Measurements from ENCODE around the gene AP1G2. TPM values are rescaled to one million over a fixed set of nuclear protein-coding genes. Genes with fewer than 3 reads are reported as not detected.
A peak's percentile ranks its signal among the peaks of the same experiment; 100 is the strongest.

The AP1G2 gene
- total and polyA plus RNA-seq, 2 donors (not counting 1 experiment from before 2014, with no cell fraction given) = 648 to 1,185 TPM

GRCh38 chr14:23564181-23564812 lies 3.3 kb downstream of the AP1G2 start:
- Mint-ChIP-seq H3K4me1 (peaks cover 43% of the 10 kb centered on the region), H3K27me3 (no peaks in the 10 kb centered on the region), H3K27ac (peak overlapping the region; percentile 48), H3K9me3 (ENCODE audit: insufficient read depth) (no peaks in the 10 kb centered on the region), H3K4me3 (peak overlapping the region; percentile 15)
- POLR2A ChIA-PET = no interaction called here
- no peak overlapping the region for H3K4me2 ChIP-seq (replicated peaks; ENCODE audit: low read depth, low read length, poor library complexity, severe bottlenecking)
- CTCF ChIA-PET = interaction anchor here (5.3 to 12.4 kb wide), 4 partner anchors 7 to 86 kb away, joined by 27 to 335 read pairs (median 70); partner anchors contain the start of genes THTPA and ZFHX2
- H3K79me2 ChIP-seq (ENCODE audit: control insufficient read depth, insufficient read depth, low read length) = peaks cover 36% of the 10 kb centered on the region
- WGBS (ENCODE audit: insufficient coverage) = 97% methylated on average over 13 of the region's 13 CpGs
- H3K4me3 ChIP-seq (ENCODE audit: control extremely low read depth in 1 of 5, extremely low read depth in 1 of 5, insufficient read depth in 1 of 5, low read depth in 2 of 5, low read length in 4 of 5) = no peak overlapping the region
- DNase-seq = peak; percentile 10
- H3K9ac ChIP-seq (ENCODE audit: low read length) = no peak overlapping the region
- TF ChIP-seq EZH2 (IDR thresholded peaks at IDR 0.05; ENCODE audit: borderline replicate concordance, insufficient read depth, low read depth, low read length, poor library complexity, severe bottlenecking) = no peak
- TF ChIP-seq, protein P1, sequence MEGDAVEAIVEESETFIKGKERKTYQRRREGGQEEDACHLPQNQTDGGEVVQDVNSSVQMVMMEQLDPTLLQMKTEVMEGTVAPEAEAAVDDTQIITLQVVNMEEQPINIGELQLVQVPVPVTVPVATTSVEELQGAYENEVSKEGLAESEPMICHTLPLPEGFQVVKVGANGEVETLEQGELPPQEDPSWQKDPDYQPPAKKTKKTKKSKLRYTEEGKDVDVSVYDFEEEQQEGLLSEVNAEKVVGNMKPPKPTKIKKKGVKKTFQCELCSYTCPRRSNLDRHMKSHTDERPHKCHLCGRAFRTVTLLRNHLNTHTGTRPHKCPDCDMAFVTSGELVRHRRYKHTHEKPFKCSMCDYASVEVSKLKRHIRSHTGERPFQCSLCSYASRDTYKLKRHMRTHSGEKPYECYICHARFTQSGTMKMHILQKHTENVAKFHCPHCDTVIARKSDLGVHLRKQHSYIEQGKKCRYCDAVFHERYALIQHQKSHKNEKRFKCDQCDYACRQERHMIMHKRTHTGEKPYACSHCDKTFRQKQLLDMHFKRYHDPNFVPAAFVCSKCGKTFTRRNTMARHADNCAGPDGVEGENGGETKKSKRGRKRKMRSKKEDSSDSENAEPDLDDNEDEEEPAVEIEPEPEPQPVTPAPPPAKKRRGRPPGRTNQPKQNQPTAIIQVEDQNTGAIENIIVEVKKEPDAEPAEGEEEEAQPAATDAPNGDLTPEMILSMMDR (IDR thresholded peaks at IDR 0.05) = no peak
- intact Hi-C loops (cut with micrococcal nuclease) = loop anchor here (10.0 kb wide), 2 partner anchors 279 to 471 kb away; partner anchors contain the start of gene HOMEZ
- no peaks in the 10 kb centered on the region for H3K9me3 ChIP-seq (ENCODE audit: control extremely low read depth in 1 of 3, control insufficient read depth in 2 of 3, insufficient read depth in 1 of 3, low read length in 2 of 3)
- H4K20me1 ChIP-seq (ENCODE audit: control insufficient read depth, insufficient read depth, low read length, poor library complexity, severe bottlenecking) = peaks cover 34% of the 10 kb centered on the region
- H3K4me1 ChIP-seq (ENCODE audit: control insufficient read depth in 2 of 2, insufficient read depth in 2 of 2, low read length in 2 of 2) = peaks cover 15 to 27% of the 10 kb centered on the region in 2 donors
- ATAC-seq (ENCODE audit: low read depth) = no peak
- H3K36me3 ChIP-seq (replicated peaks in 1 of 2; ENCODE audit: control extremely low read depth in 1 of 2, control insufficient read depth in 1 of 2, extremely low read depth in 1 of 2, insufficient read depth in 2 of 2, low read length in 1 of 2) = peaks cover 0 to 68% of the 10 kb centered on the region in 2 experiments
- no peaks in the 10 kb centered on the region for H3K27me3 ChIP-seq (replicated peaks in 1 of 4; ENCODE audit: control extremely low read depth in 1 of 4, control insufficient read depth in 3 of 4, insufficient read depth in 4 of 4, low read length in 3 of 4)
- H2AFZ ChIP-seq (ENCODE audit: insufficient read depth, low read depth, low read length, poor library complexity, severe bottlenecking) = no peak overlapping the region
- no peak overlapping the region for H3K27ac ChIP-seq (ENCODE audit: low read length in 2 of 2)
